ENCODE results near the gene PHLDA3.

DNA sequence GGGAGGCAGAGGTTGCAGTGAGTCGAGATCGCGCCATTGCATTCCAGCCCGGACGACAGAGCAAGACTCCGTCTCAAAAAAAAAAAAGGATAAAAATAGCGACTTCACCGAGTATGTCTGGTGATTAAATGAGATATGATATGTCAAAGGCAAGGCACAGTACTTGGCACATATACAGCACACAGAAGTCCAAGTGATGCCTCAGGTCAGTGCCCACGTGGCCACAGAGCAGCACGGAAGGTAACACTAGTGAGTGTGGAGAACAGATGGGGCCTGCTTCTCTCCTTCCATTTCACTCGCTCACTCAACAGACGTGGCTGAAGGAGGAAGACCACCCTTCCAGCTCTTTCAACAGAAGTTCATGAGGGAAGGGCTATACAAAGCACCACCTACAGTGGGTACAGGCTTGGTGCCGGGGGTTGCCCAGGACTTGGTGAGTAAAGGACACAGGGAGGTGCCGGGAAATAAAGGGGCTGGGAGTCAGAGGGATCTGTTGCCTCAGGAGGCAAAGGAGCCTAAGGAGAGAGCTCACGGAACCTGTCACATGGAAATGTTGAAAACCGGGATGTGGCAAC lies 29.0 kb upstream of the PHLDA3 start:
- TF ChIP-seq, protein P1, sequence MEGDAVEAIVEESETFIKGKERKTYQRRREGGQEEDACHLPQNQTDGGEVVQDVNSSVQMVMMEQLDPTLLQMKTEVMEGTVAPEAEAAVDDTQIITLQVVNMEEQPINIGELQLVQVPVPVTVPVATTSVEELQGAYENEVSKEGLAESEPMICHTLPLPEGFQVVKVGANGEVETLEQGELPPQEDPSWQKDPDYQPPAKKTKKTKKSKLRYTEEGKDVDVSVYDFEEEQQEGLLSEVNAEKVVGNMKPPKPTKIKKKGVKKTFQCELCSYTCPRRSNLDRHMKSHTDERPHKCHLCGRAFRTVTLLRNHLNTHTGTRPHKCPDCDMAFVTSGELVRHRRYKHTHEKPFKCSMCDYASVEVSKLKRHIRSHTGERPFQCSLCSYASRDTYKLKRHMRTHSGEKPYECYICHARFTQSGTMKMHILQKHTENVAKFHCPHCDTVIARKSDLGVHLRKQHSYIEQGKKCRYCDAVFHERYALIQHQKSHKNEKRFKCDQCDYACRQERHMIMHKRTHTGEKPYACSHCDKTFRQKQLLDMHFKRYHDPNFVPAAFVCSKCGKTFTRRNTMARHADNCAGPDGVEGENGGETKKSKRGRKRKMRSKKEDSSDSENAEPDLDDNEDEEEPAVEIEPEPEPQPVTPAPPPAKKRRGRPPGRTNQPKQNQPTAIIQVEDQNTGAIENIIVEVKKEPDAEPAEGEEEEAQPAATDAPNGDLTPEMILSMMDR (tag by site-specific recombination; IDR thresholded peaks at IDR 0.05), result no peak
- TF ChIP-seq HOXC10 (CRISPR knock-in tag; IDR thresholded peaks at IDR 0.05), result no peak
- TF ChIP-seq ZNF510 (tag by site-specific recombination; IDR thresholded peaks at IDR 0.05; ENCODE audit: insufficient replicate concordance), result no peak
- TF ChIP-seq, protein P2, sequence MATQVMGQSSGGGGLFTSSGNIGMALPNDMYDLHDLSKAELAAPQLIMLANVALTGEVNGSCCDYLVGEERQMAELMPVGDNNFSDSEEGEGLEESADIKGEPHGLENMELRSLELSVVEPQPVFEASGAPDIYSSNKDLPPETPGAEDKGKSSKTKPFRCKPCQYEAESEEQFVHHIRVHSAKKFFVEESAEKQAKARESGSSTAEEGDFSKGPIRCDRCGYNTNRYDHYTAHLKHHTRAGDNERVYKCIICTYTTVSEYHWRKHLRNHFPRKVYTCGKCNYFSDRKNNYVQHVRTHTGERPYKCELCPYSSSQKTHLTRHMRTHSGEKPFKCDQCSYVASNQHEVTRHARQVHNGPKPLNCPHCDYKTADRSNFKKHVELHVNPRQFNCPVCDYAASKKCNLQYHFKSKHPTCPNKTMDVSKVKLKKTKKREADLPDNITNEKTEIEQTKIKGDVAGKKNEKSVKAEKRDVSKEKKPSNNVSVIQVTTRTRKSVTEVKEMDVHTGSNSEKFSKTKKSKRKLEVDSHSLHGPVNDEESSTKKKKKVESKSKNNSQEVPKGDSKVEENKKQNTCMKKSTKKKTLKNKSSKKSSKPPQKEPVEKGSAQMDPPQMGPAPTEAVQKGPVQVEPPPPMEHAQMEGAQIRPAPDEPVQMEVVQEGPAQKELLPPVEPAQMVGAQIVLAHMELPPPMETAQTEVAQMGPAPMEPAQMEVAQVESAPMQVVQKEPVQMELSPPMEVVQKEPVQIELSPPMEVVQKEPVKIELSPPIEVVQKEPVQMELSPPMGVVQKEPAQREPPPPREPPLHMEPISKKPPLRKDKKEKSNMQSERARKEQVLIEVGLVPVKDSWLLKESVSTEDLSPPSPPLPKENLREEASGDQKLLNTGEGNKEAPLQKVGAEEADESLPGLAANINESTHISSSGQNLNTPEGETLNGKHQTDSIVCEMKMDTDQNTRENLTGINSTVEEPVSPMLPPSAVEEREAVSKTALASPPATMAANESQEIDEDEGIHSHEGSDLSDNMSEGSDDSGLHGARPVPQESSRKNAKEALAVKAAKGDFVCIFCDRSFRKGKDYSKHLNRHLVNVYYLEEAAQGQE (tag by site-specific recombination; IDR thresholded peaks at IDR 0.05), result no peak
- TF ChIP-seq, protein P3, sequence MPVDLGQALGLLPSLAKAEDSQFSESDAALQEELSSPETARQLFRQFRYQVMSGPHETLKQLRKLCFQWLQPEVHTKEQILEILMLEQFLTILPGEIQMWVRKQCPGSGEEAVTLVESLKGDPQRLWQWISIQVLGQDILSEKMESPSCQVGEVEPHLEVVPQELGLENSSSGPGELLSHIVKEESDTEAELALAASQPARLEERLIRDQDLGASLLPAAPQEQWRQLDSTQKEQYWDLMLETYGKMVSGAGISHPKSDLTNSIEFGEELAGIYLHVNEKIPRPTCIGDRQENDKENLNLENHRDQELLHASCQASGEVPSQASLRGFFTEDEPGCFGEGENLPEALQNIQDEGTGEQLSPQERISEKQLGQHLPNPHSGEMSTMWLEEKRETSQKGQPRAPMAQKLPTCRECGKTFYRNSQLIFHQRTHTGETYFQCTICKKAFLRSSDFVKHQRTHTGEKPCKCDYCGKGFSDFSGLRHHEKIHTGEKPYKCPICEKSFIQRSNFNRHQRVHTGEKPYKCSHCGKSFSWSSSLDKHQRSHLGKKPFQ (tag by site-specific recombination; IDR thresholded peaks at IDR 0.05), result no peak
